GM12891 (cell line): ENCODE measurements around the gene AVEN.

Source experiments
- POLR2A ChIP-seq: IDR thresholded peaks from 2 replicates; pipeline ENCODE4 v1.6.1; 2011; ENCODE audit warnings: low read depth, low read length, control low read depth
- POLR2AphosphoS5 ChIP-seq: IDR thresholded peaks from 2 replicates; pipeline ENCODE4 v1.6.1; 2011; ENCODE audit warnings: low read depth, low read length, control low read depth
- TAF1 ChIP-seq: IDR thresholded peaks from 2 replicates; pipeline ENCODE4 v1.6.1; 2011; ENCODE audit warnings: low read depth, low read length, control low read depth

- TF ChIP-seq POLR2A (no peak), TAF1 (no peak), POLR2AphosphoS5 (no peak)
Measured at GRCh38 chr15:33902043-33902442, 137.0 kb downstream of the AVEN start.
